Liver (tissue), 9 donors: Measurements from ENCODE around the gene PCDH8. TPM values are rescaled to one million over a fixed set of nuclear protein-coding genes. Genes with fewer than 3 reads are reported as not detected.

ENCODE experiments used
- DNase-seq: peaks from one replicate; pipeline ENCODE4 v3.0.0-alpha.2; 2017; ENCODE audit warnings: low spot score
- H3K27ac ChIP-seq, 2 donors: one replicate each; pipeline ENCODE4 v1.7.0; 2013; ENCODE audit warnings: inconsistent platforms in 2 of 2, low read length in 2 of 2, control low read depth in 1 of 2, low read depth in 1 of 2, mild to moderate bottlenecking in 1 of 2
- H3K27me3 ChIP-seq, 4 donors: one replicate each; pipeline versions ENCODE4 v1.6.1 to v1.7.0; 2013; ENCODE audit warnings: low read length in 3 of 4, inconsistent platforms in 1 of 4, mild to moderate bottlenecking in 1 of 4, moderate library complexity in 1 of 4; ENCODE audit not compliant: control insufficient read depth in 4 of 4, insufficient read depth in 4 of 4
- H3K36me3 ChIP-seq, 4 donors: one replicate each; pipeline versions ENCODE4 v1.6.1 to v1.7.0; 2013; ENCODE audit warnings: low read length in 3 of 4, mild to moderate bottlenecking in 3 of 4, low read depth in 1 of 4, moderate library complexity in 1 of 4; ENCODE audit not compliant: control insufficient read depth in 4 of 4, insufficient read depth in 3 of 4
- H3K4me1 ChIP-seq, 4 donors: one replicate each; pipeline versions ENCODE4 v1.6.1 to v1.7.0; 2013; ENCODE audit warnings: low read length in 3 of 4, mild to moderate bottlenecking in 3 of 4, moderate library complexity in 1 of 4; ENCODE audit not compliant: control insufficient read depth in 4 of 4, insufficient read depth in 4 of 4
- H3K4me3 ChIP-seq, 3 donors: one replicate each; pipeline versions ENCODE4 v1.6.1 to v1.7.0; 2013; ENCODE audit warnings: low read length in 3 of 3, control low read depth in 1 of 3, low read depth in 1 of 3, mild to moderate bottlenecking in 1 of 3
- H3K9ac ChIP-seq, 2 donors: one replicate each; pipeline ENCODE4 v1.7.0; 2013; ENCODE audit warnings: low read length in 2 of 2, mild to moderate bottlenecking in 2 of 2, moderate library complexity in 2 of 2, control low read depth in 1 of 2, low read depth in 1 of 2
- H3K9me3 ChIP-seq, 4 donors: one replicate each; pipeline versions ENCODE4 v1.6.1 to v1.7.0; 2013; ENCODE audit warnings: low read length in 3 of 4; ENCODE audit not compliant: control insufficient read depth in 4 of 4
- ATF3 ChIP-seq: IDR thresholded peaks from 2 replicates; pipeline ENCODE4 v1.6.1; 2016; ENCODE audit warnings: antibody characterized with exemption
- CTCF ChIP-seq: fragments of 150-350 bp; IDR thresholded peaks from 2 replicates; pipeline ENCODE4 v1.5.1; 2017; ENCODE audit warnings: improper control_type of control experiment, low read depth, low read length; ENCODE audit not compliant: missing input control
- EGR1 ChIP-seq, 2 donors: IDR thresholded peaks; 2 replicates each; pipeline ENCODE4 v1.6.1; 2016 to 2018; ENCODE audit warnings: antibody characterized with exemption in 2 of 2, low read depth in 2 of 2
- FOXA1 ChIP-seq: IDR thresholded peaks from 2 replicates; pipeline ENCODE4 v1.6.1; 2016; ENCODE audit warnings: antibody characterized with exemption
- FOXA2 ChIP-seq: IDR thresholded peaks from 2 replicates; pipeline ENCODE4 v1.6.1; 2016; ENCODE audit warnings: antibody characterized with exemption
- GABPA ChIP-seq, 2 donors: IDR thresholded peaks in 1 of 2; conservative IDR thresholded peaks in 1 of 2; 2 replicates each; pipeline ENCODE4 v1.6.1; 2016; ENCODE audit warnings: antibody characterized with exemption in 2 of 2, mild to moderate bottlenecking in 1 of 2, moderate library complexity in 1 of 2
- HNF4A ChIP-seq, 2 donors: conservative IDR thresholded peaks; 2 replicates each; pipeline ENCODE4 v1.6.1; 2016; ENCODE audit warnings: antibody characterized with exemption in 2 of 2, mild to moderate bottlenecking in 2 of 2
- HNF4G ChIP-seq: IDR thresholded peaks from 2 replicates; pipeline ENCODE4 v1.6.1; 2016; ENCODE audit warnings: antibody characterized with exemption
- JUND ChIP-seq, 2 donors: IDR thresholded peaks; 2 replicates each; pipeline ENCODE4 v1.6.1; 2016; ENCODE audit warnings: antibody characterized with exemption in 2 of 2
- MAX ChIP-seq: IDR thresholded peaks from 2 replicates; pipeline ENCODE4 v1.6.1; 2016; ENCODE audit warnings: antibody characterized with exemption
- NR2F2 ChIP-seq: IDR thresholded peaks from 2 replicates; pipeline ENCODE4 v1.6.1; 2016; ENCODE audit warnings: antibody characterized with exemption
- RAD21 ChIP-seq, 2 donors: IDR thresholded peaks; 2 replicates each; pipeline ENCODE4 v1.6.1; 2016; ENCODE audit warnings: antibody characterized with exemption in 2 of 2, mild to moderate bottlenecking in 2 of 2
- REST ChIP-seq: IDR thresholded peaks from 2 replicates; pipeline ENCODE4 v1.6.1; 2016; ENCODE audit warnings: antibody characterized with exemption, mild to moderate bottlenecking
- RXRA ChIP-seq, 2 donors: IDR thresholded peaks; 2 replicates each; pipeline ENCODE4 v1.6.1; 2017 to 2018; ENCODE audit warnings: antibody characterized with exemption in 2 of 2, mild to moderate bottlenecking in 1 of 2
- SP1 ChIP-seq: IDR thresholded peaks from 2 replicates; pipeline ENCODE4 v1.6.1; 2018; ENCODE audit warnings: antibody characterized with exemption, mild to moderate bottlenecking
- TAF1 ChIP-seq: conservative IDR thresholded peaks from 2 replicates; pipeline ENCODE4 v1.6.1; 2016; ENCODE audit warnings: antibody characterized with exemption, mild to moderate bottlenecking
- YY1 ChIP-seq: IDR thresholded peaks from 2 replicates; pipeline ENCODE4 v1.6.1; 2016; ENCODE audit warnings: antibody characterized with exemption, mild to moderate bottlenecking
- ZBTB33 ChIP-seq: IDR thresholded peaks from 2 replicates; pipeline ENCODE4 v1.6.1; 2016; ENCODE audit warnings: antibody characterized with exemption
- WGBS: extraction: QIAGEN DNeasy Blood & Tissue Kit; methylation state at CpG from one replicate; pipeline ENCODE4 v1.1.7; 2013; 5-methylcytosine and 5-hydroxymethylcytosine counted together
- polyA plus RNA-seq, 2 donors: library from polyadenylated mRNA; stranded (reverse) in 1 of 2; unstranded in 1 of 2; fragments of 200-250 nt in 1 of 2; fragments of >200 nt in 1 of 2; fragmentation: Nextera tagmentation in 1 of 2; extraction: Ambion mirVana in 1 of 2; gene quantifications; one replicate each; pipeline versions ENCODE4 v1.2.1 to v1.2.3, GENCODE V29; 2013 to 2015
- total RNA-seq, 2 donors: library from RNA; depleted of rRNA; stranded (reverse); fragments of >200 nt; gene quantifications; one replicate each; pipeline ENCODE4 v1.2.3, GENCODE V29; 2014
- donor health status: healthy.
- donor health status: healthy.
- donor health status: healthy.
- donor health status: healthy.
- donor health status: healthy.

Gene PCDH8
- total and polyA plus RNA-seq, 4 donors, result not detected

GRCh38 chr13:52896827-52897659 lies 48.6 kb upstream of the PCDH8 start:
- Histone ChIP-seq H3K36me3 (no peaks in the 10 kb centered on the region), H3K4me1 (no peaks in the 10 kb centered on the region), H3K4me3 (no peak overlapping the region), H3K9ac (no peak overlapping the region), H3K27me3 (peaks cover 0 to 7% (median 0%) of the 10 kb centered on the region in 4 donors), H3K27ac (no peak overlapping the region), H3K9me3 (no peaks in the 10 kb centered on the region)
- no peak for TF ChIP-seq FOXA1
- no peak for TF ChIP-seq EGR1 (IDR thresholded peaks at IDR 0.05; ENCODE audit: low read depth in 2 of 2)
- no peak for TF ChIP-seq GABPA (IDR thresholded peaks at IDR 0.05 in 1 of 2, conservative IDR thresholded peaks at IDR 0.05 in 1 of 2)
- no peak for TF ChIP-seq MAX
- peak; percentile 23 for TF ChIP-seq CTCF
- TF ChIP-seq RAD21 (IDR thresholded peaks at IDR 0.05), result peak; percentile 42 to 49
- WGBS, result 46% methylated on average over 8 of the region's 8 CpGs
- no peak for DNase-seq

- no peaks in the 10 kb centered on the region for H3K4me1 ChIP-seq
- TF ChIP-seq YY1, result no peak
- no peak for TF ChIP-seq ATF3
- no peak for TF ChIP-seq REST
- no peak for TF ChIP-seq CTCF
- TF ChIP-seq RAD21 (IDR thresholded peaks at IDR 0.05), result no peak
- no peak for TF ChIP-seq GABPA (IDR thresholded peaks at IDR 0.05 in 1 of 2, conservative IDR thresholded peaks at IDR 0.05 in 1 of 2)
- TF ChIP-seq FOXA2, result no peak
- TF ChIP-seq HNF4G, result no peak
- no peak for TF ChIP-seq TAF1
- TF ChIP-seq FOXA1, result no peak
- no peak for TF ChIP-seq SP1
- no peak for TF ChIP-seq ZBTB33
- TF ChIP-seq HNF4A (conservative IDR thresholded peaks at IDR 0.05), result no peak
- TF ChIP-seq EGR1 (IDR thresholded peaks at IDR 0.05; ENCODE audit: low read depth in 2 of 2), result no peak
- TF ChIP-seq JUND (IDR thresholded peaks at IDR 0.05), result no peak
- no peak for TF ChIP-seq RXRA (IDR thresholded peaks at IDR 0.05)
- no peak for TF ChIP-seq NR2F2
- TF ChIP-seq MAX, result no peak
- peaks cover 0 to 15% (median 0%) of the 10 kb centered on the region in 4 donors for H3K27me3 ChIP-seq
- WGBS, result 73% methylated on average over 5 of the region's 5 CpGs
- H3K9ac ChIP-seq, result no peak overlapping the region
- no peak for DNase-seq
- H3K36me3 ChIP-seq, result no peaks in the 10 kb centered on the region
- H3K27ac ChIP-seq, result no peak overlapping the region
- no peak overlapping the region for H3K4me3 ChIP-seq
- no peaks in the 10 kb centered on the region for H3K9me3 ChIP-seq
Observed at GRCh38 chr13:52894413-52894812, 46.0 kb upstream of the PCDH8 start.
